Osteoblast (primary cell): Measurements from ENCODE around the gene CST7. TPM values are rescaled to one million over a fixed set of nuclear protein-coding genes. Genes with fewer than 3 reads are reported as not detected.

Source experiments
- DNase-seq: peaks from one replicate; pipeline ENCODE4 v3.0.0; 2011; ENCODE audit warnings: low spot score, mixed read lengths; ENCODE audit not compliant: insufficient read length; ENCODE audit errors: missing footprints
- H2AFZ ChIP-seq: 2 replicates; pipeline ENCODE4 v1.6.0; 2011; ENCODE audit warnings: mild to moderate bottlenecking, low read length
- H3K27ac ChIP-seq: 2 replicates; pipeline ENCODE4 v1.5.1; 2011; ENCODE audit warnings: mild to moderate bottlenecking, low read depth, low read length, moderate library complexity
- H3K27me3 ChIP-seq: 2 replicates; pipeline ENCODE4 v1.6.0; 2012; ENCODE audit warnings: mild to moderate bottlenecking, control low read depth, inconsistent platforms, low read length, moderate library complexity; ENCODE audit not compliant: insufficient read depth
- H3K36me3 ChIP-seq: 2 replicates; pipeline ENCODE4 v1.5.1; 2011; ENCODE audit warnings: mild to moderate bottlenecking, low read length, control low read depth, moderate library complexity; ENCODE audit not compliant: insufficient read depth
- H3K4me1 ChIP-seq: 2 replicates; pipeline ENCODE4 v1.5.1; 2011; ENCODE audit warnings: mild to moderate bottlenecking, low read length, control low read depth, moderate library complexity; ENCODE audit not compliant: insufficient read depth
- H3K4me2 ChIP-seq: 2 replicates; pipeline ENCODE4 v1.6.0; 2011; ENCODE audit warnings: mild to moderate bottlenecking, low read length; ENCODE audit not compliant: insufficient read depth
- H3K4me3 ChIP-seq: fragments of 200-600 bp; sonication (generic); 3 replicates; pipeline ENCODE4 v1.5.1; 2012; ENCODE audit warnings: mild to moderate bottlenecking, low read length, inconsistent platforms; ENCODE audit not compliant: insufficient read depth
- H3K79me2 ChIP-seq: 2 replicates; pipeline ENCODE4 v1.6.0; 2012; ENCODE audit warnings: mild to moderate bottlenecking, low read length, control low read depth, inconsistent platforms; ENCODE audit not compliant: insufficient read depth
- H3K9me3 ChIP-seq: 2 replicates; pipeline ENCODE4 v1.5.1; 2011; ENCODE audit warnings: low read depth, low read length, control low read depth
- H4K20me1 ChIP-seq: 2 replicates; pipeline ENCODE4 v1.6.0; 2012; ENCODE audit warnings: mild to moderate bottlenecking, low read length, control low read depth; ENCODE audit not compliant: insufficient read depth
- CTCF ChIP-seq: IDR thresholded peaks from 2 replicates; pipeline ENCODE4 v1.5.1; 2011; ENCODE audit warnings: mild to moderate bottlenecking, low read depth, low read length, moderate library complexity; ENCODE audit errors: extremely low read depth
- total RNA-seq: library from RNA; depleted of rRNA; stranded (reverse); fragments of >200 nt; gene quantifications from 2 replicates; pipeline ENCODE4 v1.2.3, GENCODE V29; 2012

Gene CST7
- total RNA-seq, 1 donor: not detected

- no peak overlapping the region for H3K27ac ChIP-seq
- no peak overlapping the region for H3K4me3 ChIP-seq
- H3K36me3 ChIP-seq: peaks cover 22% of the 10 kb centered on the region
- DNase-seq: no peak
- no peaks in the 10 kb centered on the region for H3K79me2 ChIP-seq
- H3K4me1 ChIP-seq: no peaks in the 10 kb centered on the region
- H3K9me3 ChIP-seq: no peaks in the 10 kb centered on the region
- no peaks in the 10 kb centered on the region for H3K27me3 ChIP-seq
- TF ChIP-seq CTCF: no peak
- H2AFZ ChIP-seq: no peak overlapping the region
- H3K4me2 ChIP-seq: no peak overlapping the region
- H4K20me1 ChIP-seq: no peaks in the 10 kb centered on the region
Observed at GRCh38 chr20:24958506-24959385, 9.7 kb downstream of the CST7 start.

GRCh38 chr20:24959591-24960301, 10.7 kb downstream of the CST7 start:
- no peak for TF ChIP-seq CTCF
- Histone ChIP-seq H3K27ac (no peak overlapping the region), H3K36me3 (peaks cover 22% of the 10 kb centered on the region), H3K4me1 (no peaks in the 10 kb centered on the region), H3K27me3 (no peaks in the 10 kb centered on the region), H4K20me1 (no peaks in the 10 kb centered on the region), H3K4me2 (no peak overlapping the region), H3K4me3 (no peak overlapping the region), H3K79me2 (no peaks in the 10 kb centered on the region), H3K9me3 (no peaks in the 10 kb centered on the region), H2AFZ (no peak overlapping the region)
- no peak for DNase-seq

- Histone ChIP-seq H3K79me2 (no peaks in the 10 kb centered on the region), H3K36me3 (peaks cover 22% of the 10 kb centered on the region), H3K27me3 (no peaks in the 10 kb centered on the region), H3K4me3 (no peak overlapping the region), H3K4me2 (no peak overlapping the region), H3K27ac (no peak overlapping the region), H3K9me3 (no peaks in the 10 kb centered on the region), H3K4me1 (no peaks in the 10 kb centered on the region), H4K20me1 (no peaks in the 10 kb centered on the region), H2AFZ (no peak overlapping the region)
- DNase-seq: no peak
- TF ChIP-seq CTCF: no peak
Observed at GRCh38 chr20:24960302-24960801, 11.3 kb downstream of the CST7 start.

- Histone ChIP-seq H4K20me1 (no peaks in the 10 kb centered on the region), H3K9me3 (no peaks in the 10 kb centered on the region), H2AFZ (no peak overlapping the region), H3K27me3 (no peaks in the 10 kb centered on the region), H3K27ac (no peak overlapping the region), H3K79me2 (no peaks in the 10 kb centered on the region), H3K4me3 (no peak overlapping the region), H3K36me3 (peaks cover 22% of the 10 kb centered on the region), H3K4me1 (no peaks in the 10 kb centered on the region), H3K4me2 (no peak overlapping the region)
- DNase-seq: no peak
- no peak for TF ChIP-seq CTCF
Observed at GRCh38 chr20:24960861-24961260, 11.8 kb downstream of the CST7 start.
